SK-N-SH treated with all-trans-retinoic acid at 6 μM for 48 hours (cell line): Measurements from ENCODE around the gene GNAZ.

Experiments
- ARNTL ChIP-seq: fragments of 450-650 bp; formaldehyde crosslinking; IDR thresholded peaks from 2 replicates; pipeline ENCODE4 v1.5.0; 2020; ENCODE audit warnings: low read depth, mild to moderate bottlenecking, moderate library complexity, borderline replicate concordance
- CSDC2 ChIP-seq: fragments of 250-450 bp; sonication (Bioruptor Pico); IDR thresholded peaks from 2 replicates; pipeline ENCODE4 v1.5.0; 2020; ENCODE audit warnings: mild to moderate bottlenecking, moderate library complexity
- TOX ChIP-seq: fragments of 250-450 bp; sonication (Bioruptor Pico); IDR thresholded peaks from 2 replicates; pipeline ENCODE4 v1.8.0; 2021; ENCODE audit warnings: mild to moderate bottlenecking, moderate library complexity, borderline replicate concordance
- ZNF8 ChIP-seq: fragments of 450-650 bp; formaldehyde crosslinking; IDR thresholded peaks from 2 replicates; pipeline ENCODE4 v1.5.0; 2020; ENCODE audit warnings: mild to moderate bottlenecking, moderate library complexity

DNA sequence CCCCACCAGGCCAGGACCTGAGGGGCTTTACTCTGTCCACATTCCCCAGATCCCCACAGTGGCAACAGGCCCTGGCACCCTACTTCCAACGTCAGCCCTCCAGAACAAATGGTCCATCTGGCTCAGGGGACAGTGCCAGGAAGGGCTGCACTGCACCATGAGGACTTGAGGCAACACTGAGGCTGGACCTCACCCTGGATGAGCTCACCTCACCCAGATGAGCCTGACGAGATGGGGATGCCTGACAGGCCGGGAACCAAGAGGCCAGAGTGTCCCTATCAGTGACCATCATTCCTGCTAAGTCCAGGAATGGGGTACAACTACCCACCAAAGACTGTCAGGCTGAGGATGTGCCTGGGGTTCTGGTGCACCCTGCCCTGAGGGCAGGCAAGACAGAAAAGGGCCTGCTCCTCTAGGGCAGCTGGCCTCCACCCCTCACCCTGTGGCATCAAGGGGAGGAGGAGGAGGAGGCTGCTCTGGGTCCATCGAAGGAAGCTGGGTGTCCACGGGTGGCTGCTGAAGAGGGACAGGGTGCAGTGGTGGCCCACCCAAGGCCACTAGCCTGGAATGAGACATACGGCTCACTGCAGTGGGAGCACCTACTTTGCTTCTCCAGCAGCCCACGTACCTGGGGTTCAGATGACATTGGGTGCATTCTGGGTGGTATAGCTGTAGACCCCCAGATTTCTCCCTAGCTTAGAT lies 56.9 kb downstream of the GNAZ start:
- TF ChIP-seq CSDC2 (CRISPR knock-in tag) (no peak), TOX (no peak), ZNF8 (CRISPR knock-in tag) (no peak), ARNTL (CRISPR knock-in tag) (no peak)
